HG03108 (cell line): Measurements from ENCODE around the gene TMEM165.

ENCODE experiments used
- ATAC-seq: cut with Tn5 transposase; IDR thresholded peaks from one replicate; pipeline ENCODE4 v1.9.1; 2021; ENCODE audit warnings: moderate library complexity; ENCODE audit not compliant: unreplicated experiment

Gene TMEM165

GRCh38 chr4:55447108-55447708 is 51.5 kb downstream of the TMEM165 start:
- no peak for ATAC-seq

GRCh38 chr4:55447831-55448230 is 52.1 kb downstream of the TMEM165 start:
- no peak for ATAC-seq

GRCh38 chr4:55450566-55450965 is 54.8 kb downstream of the TMEM165 start:
- ATAC-seq, result no peak

GRCh38 chr4:55458164-55458563 is 62.4 kb downstream of the TMEM165 start:
- no peak for ATAC-seq

GRCh38 chr4:55458611-55459010 is 62.9 kb downstream of the TMEM165 start:
- no peak for ATAC-seq

GRCh38 chr4:55466001-55466400 is 70.2 kb downstream of the TMEM165 start:
- ATAC-seq, result no peak

- no peak for ATAC-seq
Observed at GRCh38 chr4:55468724-55469123, 73.0 kb downstream of the TMEM165 start.

GRCh38 chr4:55469979-55470378 is 74.2 kb downstream of the TMEM165 start:
- ATAC-seq, result no peak
